ENCODE data around the gene THOC5. TPM values are rescaled to one million over a fixed set of nuclear protein-coding genes. Genes with fewer than 3 reads are reported as not detected.

Gene THOC5
- total and polyA plus RNA-seq, 2 of the 4 experiments (the other 2 are of a cell fraction): 68.4 to 73.7 TPM

GRCh38 chr22:29528144-29528543, 25.4 kb downstream of the THOC5 start:
- H2AK5ac ChIP-seq (ENCODE audit: low read depth, low read length): no peak overlapping the region
- no peak overlapping the region for H4K91ac ChIP-seq (ENCODE audit: insufficient read depth, low read depth, low read length)
- H3K36me3 ChIP-seq (ENCODE audit: control insufficient read depth, insufficient read depth, low read length): peaks cover 64% of the 10 kb centered on the region
- no peak overlapping the region for H2BK15ac ChIP-seq (ENCODE audit: low read depth, low read length)
- no peaks in the 10 kb centered on the region for H4K20me1 ChIP-seq (ENCODE audit: insufficient read depth, low read length)
- WGBS, 2 experiments (ENCODE audit: extremely low coverage in 2 of 2, insufficient read length in 1 of 2): 100% methylated on average over 3 of the region's 7 CpGs; no CpG with 5 or more reads in 1 of the 2 experiments
- intact Hi-C loops (cut with micrococcal nuclease) (no loop called here), dilution Hi-C loops (cut with HindIII; ENCODE audit: low sequenced_read_pairs, unreplicated experiment) (no loop called here), in situ Hi-C loops (cut with MboI; ENCODE audit: low sequenced_read_pairs) (no loop called here)
- H3K9ac ChIP-seq (ENCODE audit: low read depth, low read length): no peak overlapping the region
- no peak overlapping the region for H3K56ac ChIP-seq (ENCODE audit: extremely low read depth, insufficient read depth, low read length)
- no peak overlapping the region for H2AK9ac ChIP-seq (replicated peaks; ENCODE audit: low read depth, low read length, poor library complexity)
- H3K4ac ChIP-seq (ENCODE audit: low read depth, low read length): no peak overlapping the region
- H3K4me2 ChIP-seq (ENCODE audit: low read depth, low read length): no peak overlapping the region
- H3K9me1 ChIP-seq (ENCODE audit: insufficient read depth, low read length): peaks cover 5% of the 10 kb centered on the region; the same call in 1 of the 2 replicates
- ATAC-seq (ENCODE audit: low read depth) (no peak), DNase-seq (no peak)
- H3K14ac ChIP-seq (replicated peaks; ENCODE audit: low read depth, low read length): no peak overlapping the region
- H3K23ac ChIP-seq (ENCODE audit: low read depth, low read length): no peak overlapping the region
- no peaks in the 10 kb centered on the region for H3K4me1 ChIP-seq (ENCODE audit: control insufficient read depth, insufficient read depth, low read length)
- H3K18ac ChIP-seq (ENCODE audit: low read depth, low read length): no peak overlapping the region
- peaks cover 5% of the 10 kb centered on the region in 2 experiments; a peak in 3 of 4 replicates for H3K79me1 ChIP-seq (ENCODE audit: low read depth in 1 of 2, low read length in 2 of 2)
- TF ChIP-seq MXI1 (IDR thresholded peaks at IDR 0.05; ENCODE audit: borderline replicate concordance, low read depth, low read length): no peak
- no peak for TF ChIP-seq FOS (IDR thresholded peaks at IDR 0.05; ENCODE audit: low read depth, low read length)
- TF ChIP-seq BHLHE40 (IDR thresholded peaks at IDR 0.05; ENCODE audit: low read depth, low read length): no peak
- no peak overlapping the region for H2AFZ ChIP-seq (replicated peaks; ENCODE audit: low read length, poor library complexity)
- ChIA-PET CTCF (no interaction called here), POLR2A (ENCODE audit: unreplicated experiment) (no interaction called here)
- BruUV-seq (replicated peaks): no TSS peak
- no peak overlapping the region for H3K27ac ChIP-seq (ENCODE audit: insufficient read depth, low read length)
- no peaks in the 10 kb centered on the region for H3K27me3 ChIP-seq (ENCODE audit: control insufficient read depth, insufficient read depth, low read length)
- no peak overlapping the region for H2BK20ac ChIP-seq (ENCODE audit: low read depth, low read length)
- H4K8ac ChIP-seq (ENCODE audit: low read depth in 2 of 2, low read length in 2 of 2): no peak overlapping the region
- H2BK5ac ChIP-seq (ENCODE audit: low read depth, low read length, poor library complexity, severe bottlenecking): no peak overlapping the region
- H3K9me3 ChIP-seq (ENCODE audit: control insufficient read depth, insufficient read depth, low read length): no peaks in the 10 kb centered on the region
- H3K4me3 ChIP-seq (ENCODE audit: insufficient read depth, low read depth, low read length): no peak overlapping the region
- H2BK120ac ChIP-seq (ENCODE audit: low read depth, low read length): no peak overlapping the region
- H4K5ac ChIP-seq (ENCODE audit: low read depth, low read length): no peak overlapping the region
